ENCODE data around the gene ANXA10.
"Not testable (repeated sequence)": the region's sequence is repeated elsewhere in the genome, so short reads cannot be mapped to it uniquely, and the experiment has no call there.

ANXA10 gene

DNA sequence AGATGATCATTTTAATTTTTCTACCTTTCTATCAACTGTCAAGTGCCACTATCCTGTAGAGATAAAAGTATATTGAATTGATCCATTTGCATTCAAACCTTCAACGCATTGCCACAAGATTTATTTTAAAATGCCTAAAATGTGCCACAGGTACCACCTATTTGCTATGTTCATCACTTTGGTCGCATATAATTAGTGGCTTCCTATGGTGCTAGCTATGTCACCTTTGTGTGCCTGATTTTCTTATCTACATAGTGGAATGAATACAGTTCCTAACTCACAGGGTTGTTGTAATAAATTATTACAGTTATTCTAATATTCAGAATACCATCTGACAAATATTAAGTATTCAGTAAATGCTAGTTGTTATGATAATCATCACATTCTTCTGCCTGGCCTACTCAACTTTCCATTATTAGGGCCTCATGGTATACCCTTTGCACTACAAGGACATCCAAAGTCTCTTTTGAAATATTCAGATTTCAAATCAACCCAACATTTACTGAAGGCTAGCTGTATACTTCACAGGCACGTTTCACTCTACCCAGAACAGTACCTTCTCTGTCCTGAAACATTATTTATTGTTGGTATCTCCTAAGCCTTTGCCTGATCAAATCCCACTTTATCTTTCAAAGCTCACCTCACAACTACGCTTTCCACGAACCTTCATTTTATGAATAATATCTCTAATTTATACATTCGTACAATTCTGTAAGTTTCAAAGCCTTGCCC lies 62.4 kb downstream of the ANXA10 start:
- DNase-seq (ENCODE audit: low spot score) = no peak

DNA sequence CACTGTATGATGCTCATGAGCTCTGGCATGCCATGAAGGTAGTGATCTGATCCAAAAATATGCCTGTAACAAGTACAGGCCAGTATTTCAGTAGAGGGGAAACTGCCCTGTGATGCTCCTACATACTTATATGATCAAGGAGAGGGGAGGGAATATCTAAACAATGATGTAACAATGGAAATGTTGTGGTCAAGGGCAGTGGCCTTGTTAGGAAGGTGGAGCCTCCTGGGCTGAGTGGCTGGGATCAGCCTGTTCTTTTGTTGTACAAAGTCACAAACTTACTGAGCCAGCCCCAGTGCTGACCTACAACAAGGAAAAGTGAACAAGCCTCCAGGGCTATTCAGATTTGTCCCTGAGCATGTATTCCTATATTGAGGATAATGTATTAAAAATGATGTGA lies 70.3 kb downstream of the ANXA10 start:
- no peak for DNase-seq (ENCODE audit: low spot score)

DNA sequence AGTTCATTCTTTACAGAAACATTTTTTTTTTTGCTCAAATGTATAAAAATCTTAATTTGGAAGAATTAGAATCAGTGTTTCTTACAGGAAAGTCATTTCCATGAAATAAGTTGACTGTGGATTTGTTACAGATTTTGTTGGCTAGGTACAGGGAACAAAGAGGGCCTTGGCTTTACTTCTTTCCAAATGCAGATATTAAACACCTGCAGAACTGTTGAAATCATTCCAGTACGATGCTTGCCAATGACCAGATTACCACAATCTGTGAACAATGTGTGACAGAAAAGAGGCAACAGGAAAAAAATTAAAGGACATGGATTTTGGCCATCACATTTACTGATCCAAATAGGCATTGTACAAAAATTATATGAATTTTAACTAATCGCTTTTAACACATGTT lies 70.8 kb downstream of the ANXA10 start:
- DNase-seq (ENCODE audit: low spot score) = no peak

DNA sequence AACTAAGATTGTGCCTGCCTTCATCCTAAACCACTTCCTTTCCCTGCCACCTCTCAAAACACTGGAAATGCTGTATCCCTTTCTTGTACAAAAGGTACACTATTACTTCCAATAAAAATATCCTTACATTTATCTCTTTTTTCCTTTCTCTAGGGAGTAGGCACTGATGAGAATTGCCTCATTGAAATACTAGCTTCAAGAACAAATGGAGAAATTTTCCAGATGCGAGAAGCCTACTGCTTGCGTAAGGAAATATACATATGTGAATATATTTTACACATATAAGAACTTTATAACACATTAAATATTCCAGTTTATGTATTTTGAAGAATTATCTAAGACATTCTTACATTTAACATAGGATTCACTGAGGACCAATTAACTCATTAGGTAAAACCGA lies 71.7 kb downstream of the ANXA10 start:
- no peak for DNase-seq (ENCODE audit: low spot score)

DNA sequence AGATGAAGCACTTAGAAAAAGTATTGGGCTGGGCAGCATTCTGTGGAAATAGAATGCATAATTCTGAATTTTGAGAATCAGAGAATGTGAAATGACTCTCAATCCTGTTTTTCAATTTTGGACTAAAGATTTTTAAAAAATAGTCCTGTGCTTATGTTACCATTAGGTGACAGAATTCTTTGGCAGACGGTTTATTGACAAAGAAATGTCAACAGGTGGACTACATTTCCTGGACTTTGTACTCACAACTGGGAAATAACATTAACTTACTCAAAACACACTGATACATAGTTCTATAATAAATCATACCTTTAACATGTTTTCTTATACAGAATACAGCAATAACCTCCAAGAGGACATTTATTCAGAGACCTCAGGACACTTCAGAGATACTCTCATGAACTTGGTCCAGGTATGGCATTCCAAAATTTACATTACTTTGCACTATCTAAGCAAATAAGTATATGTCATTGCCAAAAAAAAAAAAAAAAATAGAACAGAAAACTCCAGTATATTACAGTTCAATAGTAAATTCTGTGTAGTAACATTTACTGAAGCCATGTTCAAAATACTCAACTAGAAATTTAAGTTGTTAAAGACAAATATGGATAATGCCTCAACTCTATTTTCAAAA lies 72.7 kb downstream of the ANXA10 start:
- DNase-seq (ENCODE audit: low spot score) = no peak

DNA sequence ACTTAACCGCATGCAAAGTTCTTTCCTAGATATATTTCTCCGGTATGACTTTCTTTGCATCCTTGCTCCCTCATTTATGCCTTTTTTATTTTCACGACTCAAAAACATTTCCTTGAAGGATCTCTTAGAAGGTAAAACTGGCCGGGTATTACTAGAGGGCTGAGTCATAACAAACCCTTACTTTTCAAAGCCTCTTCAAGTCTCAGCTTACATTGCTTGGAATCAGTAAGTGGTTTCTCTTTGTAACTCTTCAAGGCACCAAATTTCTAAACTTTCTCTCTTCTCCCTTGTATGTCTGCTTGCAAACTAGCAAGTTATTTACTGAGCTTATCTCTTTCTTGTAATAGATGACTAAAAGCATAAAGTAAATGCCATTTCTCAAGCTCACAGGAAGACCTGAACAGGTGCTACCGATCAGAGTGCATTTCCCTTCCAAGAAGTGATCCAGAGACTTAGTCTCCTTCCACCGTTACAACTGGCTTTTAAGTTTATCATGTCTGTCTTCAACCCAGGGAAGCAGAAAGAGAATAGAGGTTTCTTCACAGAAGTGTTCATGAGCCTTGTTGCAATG lies 75.5 kb downstream of the ANXA10 start:
- DNase-seq (ENCODE audit: low spot score) = no peak

DNA sequence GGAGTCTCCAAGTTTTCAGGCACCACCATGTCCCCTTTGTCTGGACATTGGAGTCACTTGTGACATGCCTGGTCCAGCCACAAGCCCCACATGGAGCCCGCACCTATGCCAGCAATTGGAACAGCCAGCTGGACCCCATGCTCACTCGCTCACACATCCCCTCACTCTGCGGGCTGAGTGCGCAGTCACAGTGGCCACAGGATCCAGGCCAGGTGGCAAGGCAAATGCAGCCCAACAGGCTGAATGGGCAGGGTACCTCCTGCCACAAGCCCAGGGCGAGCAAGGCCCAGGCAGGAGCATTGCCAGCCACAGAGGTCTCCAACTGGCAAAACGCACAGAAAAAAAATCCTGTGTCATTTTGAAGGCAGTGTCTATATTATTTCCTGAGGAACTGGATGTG lies 82.0 kb downstream of the ANXA10 start:
- no peak for DNase-seq (ENCODE audit: low spot score)

DNA sequence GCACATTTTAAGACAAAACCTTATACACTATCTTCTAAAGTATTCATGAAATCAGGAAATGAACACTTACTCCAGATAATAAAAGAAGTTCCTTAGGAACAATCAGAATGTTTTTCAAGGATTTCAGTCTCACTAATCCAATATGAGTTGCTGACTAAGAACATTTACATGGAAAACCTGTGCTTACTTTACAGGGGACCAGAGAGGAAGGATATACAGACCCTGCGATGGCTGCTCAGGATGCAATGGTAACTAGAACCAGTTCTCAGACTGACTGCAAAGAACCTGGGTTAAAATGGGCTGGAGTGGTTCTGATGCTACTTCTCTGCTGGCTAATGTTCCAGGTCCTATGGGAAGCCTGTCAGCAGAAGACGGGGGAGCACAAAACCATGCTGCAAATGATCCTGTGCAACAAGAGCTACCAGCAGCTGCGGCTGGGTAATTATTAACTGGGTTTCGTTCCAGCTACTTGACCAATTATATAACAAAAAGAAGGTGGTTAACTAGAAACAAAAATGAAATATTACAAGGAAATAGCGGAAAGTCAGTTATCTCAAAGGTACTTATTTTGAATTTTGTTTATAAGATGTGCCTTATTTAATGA lies 85.3 kb downstream of the ANXA10 start:
- no peak for DNase-seq (ENCODE audit: low spot score)

DNA sequence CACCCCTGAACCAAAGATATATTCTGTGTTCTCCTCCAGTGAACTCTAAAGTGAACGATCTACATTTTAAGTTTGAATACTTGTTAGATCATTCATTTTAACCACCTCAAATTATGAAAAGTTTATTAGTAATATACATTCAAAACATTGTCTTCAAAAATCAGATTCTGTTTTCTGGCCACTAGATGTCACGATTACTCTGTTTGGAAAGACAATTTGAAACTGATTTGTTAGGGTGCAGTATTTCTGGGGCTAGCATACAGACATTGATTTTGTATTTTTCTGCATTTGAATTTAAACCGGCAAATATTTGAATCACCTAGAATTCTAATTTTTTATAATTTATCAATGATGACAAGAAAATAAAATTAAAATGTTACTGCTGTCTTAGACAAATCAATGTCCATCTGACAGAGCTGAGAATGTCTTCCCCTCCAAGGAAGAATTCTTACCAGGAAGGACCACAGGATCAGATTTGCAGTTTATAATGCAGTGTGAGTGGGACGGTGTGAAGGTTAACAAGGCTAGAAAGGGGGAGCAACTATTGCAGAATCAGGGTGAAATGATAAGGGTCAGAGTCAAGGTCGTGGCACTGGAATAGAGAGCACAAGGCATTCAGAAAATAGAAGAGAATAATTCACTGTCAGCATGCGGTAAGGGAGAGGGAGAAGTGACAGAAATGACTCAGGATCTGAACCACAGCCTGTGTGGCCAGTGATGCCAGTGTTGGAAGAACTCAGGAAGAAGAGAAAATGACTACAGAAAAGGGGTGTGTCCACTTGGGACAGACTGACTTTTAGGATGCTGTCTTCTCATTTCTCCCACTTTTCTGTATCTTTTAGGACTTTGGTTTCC lies 91.6 kb downstream of the ANXA10 start:
- DNase-seq (ENCODE audit: low spot score) = peak; percentile 35

DNA sequence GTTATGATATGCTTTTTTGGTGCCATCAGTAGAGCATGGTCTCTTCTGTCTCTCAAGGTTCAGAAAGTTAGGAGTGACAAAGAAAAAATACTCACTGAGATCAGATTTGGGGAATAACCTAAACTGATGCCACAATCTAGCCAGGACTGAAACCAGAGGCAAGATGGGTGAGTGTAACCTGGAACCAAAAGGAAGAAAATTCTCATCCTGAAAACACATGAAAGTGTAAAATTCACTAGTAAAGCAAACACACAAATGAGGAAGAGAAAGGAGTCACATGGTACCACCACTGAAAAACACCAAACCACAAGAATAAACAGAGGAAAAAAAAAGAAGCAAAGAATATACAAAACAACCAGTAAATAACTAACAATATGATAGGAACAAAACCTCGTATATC lies 96.4 kb downstream of the ANXA10 start:
- no peak for DNase-seq (ENCODE audit: low spot score)

DNA sequence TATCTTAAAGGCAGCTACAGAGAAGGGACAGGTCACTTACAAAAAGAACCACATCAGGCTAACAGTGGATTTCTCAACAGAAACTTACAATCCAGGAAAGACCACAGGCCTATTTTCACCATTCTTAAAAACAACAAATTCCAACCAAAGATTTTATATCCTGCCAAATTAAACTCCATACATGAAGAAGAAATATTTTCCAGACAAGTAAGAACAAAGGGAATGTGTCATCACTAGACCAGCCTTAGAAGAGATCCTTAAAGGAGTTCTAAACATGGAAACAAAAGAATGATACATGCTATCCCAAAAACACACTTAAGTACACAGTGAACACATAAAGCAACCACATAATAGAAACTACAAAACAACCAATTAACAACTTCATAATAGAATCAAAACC lies 105.6 kb downstream of the ANXA10 start:
- DNase-seq (ENCODE audit: low spot score) = no peak

DNA sequence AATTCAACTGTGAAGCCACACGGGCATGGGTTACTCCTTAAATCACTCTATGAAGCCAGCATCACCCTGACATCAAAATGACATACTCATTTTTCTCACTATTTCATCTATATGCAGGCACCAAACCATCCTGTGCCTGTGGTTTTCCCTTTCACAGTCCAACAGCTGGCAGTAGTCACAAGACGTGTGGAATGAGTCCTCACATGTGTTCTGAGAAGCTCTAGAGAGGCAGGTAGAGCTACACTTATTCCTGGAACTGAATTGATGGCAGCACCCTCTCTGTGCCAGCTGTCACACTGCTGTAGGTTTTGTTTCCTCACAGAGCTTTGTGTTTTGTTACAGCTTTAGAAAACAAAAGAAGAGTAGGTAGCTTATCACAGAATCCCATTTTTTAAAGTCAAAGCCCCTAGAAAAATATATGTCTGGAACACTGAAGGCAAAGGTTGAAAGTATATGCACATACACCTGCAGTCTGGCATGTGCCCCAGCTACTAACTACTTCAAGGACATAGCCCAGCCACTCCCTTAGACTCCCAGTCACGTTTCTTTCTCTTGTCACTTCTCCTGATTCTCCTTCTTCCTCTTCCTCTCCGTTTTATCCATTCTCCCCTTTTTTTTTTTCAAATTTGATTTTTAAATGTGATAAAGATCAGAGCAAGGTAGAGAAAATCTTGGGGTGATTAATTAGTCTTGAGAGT lies 107.1 kb downstream of the ANXA10 start:
- DNase-seq (ENCODE audit: low spot score) = no peak

DNA sequence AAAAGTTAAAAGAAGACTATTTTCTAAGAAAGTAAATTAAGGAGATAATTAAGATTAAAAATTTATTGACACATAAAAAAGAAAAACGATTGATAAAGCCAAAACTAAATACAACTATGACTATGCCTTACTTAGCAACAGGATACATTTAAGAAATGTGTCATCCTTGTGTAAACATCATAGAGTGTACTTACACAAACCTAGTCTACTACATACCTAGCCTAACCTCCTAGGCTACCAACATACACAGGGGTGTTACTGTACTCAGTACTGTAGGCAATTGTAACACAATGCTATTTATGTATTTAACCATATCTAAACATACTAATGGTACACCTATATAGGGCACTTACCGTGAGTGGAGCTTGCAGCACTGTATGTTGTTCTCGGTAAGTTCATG lies 108.3 kb downstream of the ANXA10 start:
- DNase-seq (ENCODE audit: low spot score) = no peak

DNA sequence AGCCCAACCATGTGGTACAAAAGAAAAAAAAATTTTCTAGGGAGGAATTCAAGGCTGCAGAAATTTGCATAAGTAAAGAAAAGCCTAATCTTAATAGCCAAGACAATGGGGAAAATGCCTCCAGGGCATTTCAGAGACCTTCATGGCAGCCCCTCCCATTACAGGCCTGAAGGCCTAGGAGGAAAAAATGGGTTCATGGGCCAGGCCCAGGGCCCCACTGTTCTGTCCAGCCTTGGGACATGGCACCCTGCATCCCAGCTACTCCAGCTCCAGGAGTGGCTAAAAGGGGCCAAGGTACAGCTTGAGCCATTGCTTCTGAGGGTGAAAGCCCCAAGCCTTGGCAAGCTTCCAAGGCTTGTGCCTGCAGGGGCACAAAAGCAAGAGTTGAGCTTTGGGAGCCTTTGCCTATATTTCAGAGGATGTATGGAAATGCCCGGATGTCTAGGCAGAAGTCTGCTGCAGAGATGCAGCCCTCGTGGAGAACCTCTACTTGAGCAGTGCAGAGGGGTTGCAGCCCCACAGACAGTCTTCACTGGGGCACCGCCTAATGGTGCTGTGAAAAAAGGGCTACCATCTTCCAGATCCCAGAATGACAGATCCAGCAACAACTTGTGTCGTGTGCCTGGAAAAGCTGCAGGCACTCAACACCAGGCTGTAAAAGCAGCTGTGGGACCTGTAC lies 111.0 kb downstream of the ANXA10 start:
- DNase-seq (ENCODE audit: low spot score) = no peak

DNA sequence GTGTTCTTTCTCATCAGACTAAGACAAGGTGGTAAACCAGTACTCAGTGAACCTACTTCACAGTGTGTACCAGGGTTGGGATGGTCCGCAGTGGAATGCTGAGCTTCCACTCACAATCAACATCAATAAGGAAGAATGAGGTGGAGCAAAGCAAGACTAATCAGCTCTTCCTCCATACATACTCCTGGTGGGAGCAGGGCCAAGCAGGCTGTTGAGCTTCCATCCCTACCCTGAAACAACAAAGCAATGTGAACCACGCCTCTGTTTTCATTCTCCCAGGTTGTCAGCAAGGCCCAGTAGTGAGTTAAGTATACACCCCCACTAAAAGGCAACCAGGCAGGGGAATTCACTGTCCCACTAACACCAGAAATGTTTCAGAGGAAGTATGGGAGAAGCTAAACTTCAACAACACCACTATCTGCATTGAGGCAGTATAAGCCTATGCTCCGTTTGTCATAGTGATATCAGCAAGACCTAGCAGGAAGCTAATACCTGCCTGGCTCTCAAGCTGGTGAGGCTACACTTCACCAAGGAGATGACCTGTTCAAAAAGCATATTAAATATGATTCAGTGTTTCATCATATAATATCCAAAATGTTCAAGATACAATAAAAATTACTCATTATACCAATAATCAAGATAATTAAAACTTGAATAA lies 116.7 kb downstream of the ANXA10 start:
- no peak for DNase-seq (ENCODE audit: low spot score)

DNA sequence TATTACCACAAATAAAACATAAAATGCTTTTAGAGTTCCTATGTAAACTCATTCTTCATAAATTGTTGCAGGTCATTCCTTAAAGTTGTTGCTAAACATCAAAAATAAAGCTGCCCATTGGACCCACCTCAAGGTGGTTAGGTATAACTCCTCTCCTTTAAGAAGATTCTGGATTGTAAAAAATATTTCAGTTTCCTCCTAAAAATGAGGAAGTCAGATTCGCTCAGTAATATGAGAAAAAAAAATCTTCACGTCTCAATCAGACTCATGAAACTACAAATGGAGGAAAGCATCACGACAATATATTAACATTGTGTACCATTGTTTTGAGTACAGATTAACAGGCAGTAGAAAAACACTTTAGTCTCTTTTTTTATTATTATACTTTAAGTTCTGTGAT lies 120.3 kb downstream of the ANXA10 start:
- DNase-seq (ENCODE audit: low spot score) = no peak

DNA sequence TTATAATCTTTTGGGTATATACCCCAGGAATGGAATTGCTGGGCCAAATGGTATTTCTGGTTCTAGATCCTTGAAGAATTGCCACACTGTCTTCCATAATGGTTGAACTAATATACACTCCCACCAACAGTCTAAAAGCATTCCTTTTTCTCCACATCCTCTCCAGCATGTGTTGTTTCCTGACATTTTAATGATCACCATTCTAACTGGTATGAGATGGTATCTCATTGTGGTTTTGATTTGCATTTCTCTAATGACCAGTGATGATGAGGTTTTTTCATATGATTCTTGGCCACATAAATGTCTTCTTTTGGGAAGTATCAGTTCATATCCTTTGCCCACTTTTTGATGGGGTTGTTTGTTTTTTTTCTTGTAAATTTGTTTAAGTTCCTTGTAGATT lies 121.2 kb downstream of the ANXA10 start:
- not testable (repeated sequence) for DNase-seq (ENCODE audit: low spot score)

DNA sequence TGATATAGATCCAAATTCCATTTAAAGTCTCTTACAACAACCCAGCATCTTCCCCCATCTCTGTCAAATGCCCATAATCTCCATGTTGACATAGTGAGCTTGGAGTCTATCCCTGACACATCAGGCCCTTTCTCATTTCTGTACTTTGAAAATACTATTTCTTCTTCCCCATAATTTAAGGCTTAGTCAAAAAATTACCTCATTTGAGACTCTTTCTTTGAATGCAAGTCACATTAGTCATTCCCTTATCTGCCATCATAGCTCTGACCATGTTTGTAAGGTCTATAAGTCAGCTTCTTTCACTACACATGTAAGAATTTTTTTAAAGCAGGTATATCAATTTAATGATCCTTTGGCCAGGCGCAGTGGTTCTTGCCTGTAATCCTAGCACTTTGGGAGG lies 126.3 kb downstream of the ANXA10 start:
- no peak for DNase-seq (ENCODE audit: low spot score)

DNA sequence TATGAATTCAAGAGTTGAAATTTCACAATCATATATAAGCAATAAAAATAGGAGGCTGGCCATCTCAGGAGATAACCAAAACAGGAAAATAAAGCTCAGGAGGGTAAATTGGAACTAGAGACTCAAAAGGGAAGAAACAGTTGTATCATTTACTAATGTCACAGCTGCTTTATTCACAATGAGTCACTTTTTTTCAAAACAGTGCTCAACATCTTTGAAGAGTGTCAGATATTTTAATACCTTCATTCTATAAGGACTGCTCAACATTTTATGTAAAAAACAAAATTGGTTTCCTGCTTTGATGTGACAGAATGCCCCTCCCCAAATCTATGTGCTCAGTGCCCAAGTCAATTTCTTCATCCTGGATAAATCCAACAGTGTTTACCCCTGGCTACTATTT lies 128.6 kb downstream of the ANXA10 start:
- DNase-seq (ENCODE audit: low spot score) = no peak

DNA sequence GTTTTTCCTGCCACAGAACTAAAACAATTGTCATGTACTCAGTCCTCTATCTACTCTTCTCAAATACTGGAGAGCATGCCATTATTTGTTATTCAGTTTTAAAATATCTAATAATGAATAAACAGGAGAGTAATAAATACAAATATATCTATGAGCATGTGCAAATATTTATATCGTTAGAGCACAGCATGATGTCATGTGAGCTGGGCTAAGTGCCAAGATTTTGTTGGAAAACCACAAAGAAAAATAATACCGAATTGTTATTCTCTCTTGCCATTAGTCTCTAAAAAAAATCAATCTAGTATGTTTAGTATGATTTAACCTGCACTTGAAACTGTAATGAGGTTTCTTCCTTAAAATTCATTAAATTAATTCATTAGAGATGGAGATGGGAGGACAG lies 129.0 kb downstream of the ANXA10 start:
- no peak for DNase-seq (ENCODE audit: low spot score)
